ENCODE results near the gene COL18A1. TPM values are rescaled to one million over a fixed set of nuclear protein-coding genes. Genes with fewer than 3 reads are reported as not detected.
A peak's percentile ranks its signal among the peaks of the same experiment; 100 is the strongest.

COL18A1 gene
- total RNA-seq, 1 experiment from 2014 or later, result 838 TPM

GRCh38 chr21:45544449-45545235 lies 139.7 kb downstream of the COL18A1 start:
- DNase-seq (ENCODE audit: low read depth), result no peak
- in situ Hi-C loops (cut with HindIII; ENCODE audit: low pct_unique_long_range_greater_than_20kb, low sequenced_read_pairs), result no loop called here

- no peak for DNase-seq (ENCODE audit: low read depth)
These were observed 140.2 kb downstream of the COL18A1 start for GRCh38 chr21:45545236-45545570.

GRCh38 chr21:45545691-45546531 lies 140.9 kb downstream of the COL18A1 start:
- DNase-seq (ENCODE audit: low read depth), result no peak
- in situ Hi-C loops (cut with HindIII; ENCODE audit: low pct_unique_long_range_greater_than_20kb, low sequenced_read_pairs), result no loop called here

More at GRCh38 chr21:45545236-45545570, 140.2 kb downstream of the COL18A1 start:
- in situ Hi-C loops (cut with HindIII; ENCODE audit: low pct_unique_long_range_greater_than_20kb, low sequenced_read_pairs), result no loop called here

GRCh38 chr21:45546636-45547544 lies 141.9 kb downstream of the COL18A1 start:
- no peak for DNase-seq (ENCODE audit: low read depth)
- in situ Hi-C loops (cut with HindIII; ENCODE audit: low pct_unique_long_range_greater_than_20kb, low sequenced_read_pairs), result no loop called here

- DNase-seq (ENCODE audit: low read depth), result no peak
- in situ Hi-C loops (cut with HindIII; ENCODE audit: low pct_unique_long_range_greater_than_20kb, low sequenced_read_pairs), result no loop called here
These were observed 142.6 kb downstream of the COL18A1 start for GRCh38 chr21:45547545-45547900.

GRCh38 chr21:45548711-45549491 lies 143.9 kb downstream of the COL18A1 start:
- in situ Hi-C loops (cut with HindIII; ENCODE audit: low pct_unique_long_range_greater_than_20kb, low sequenced_read_pairs), result no loop called here
- no peak for DNase-seq (ENCODE audit: low read depth)

GRCh38 chr21:45549626-45550463 lies 144.9 kb downstream of the COL18A1 start:
- no peak for DNase-seq (ENCODE audit: low read depth)
- in situ Hi-C loops (cut with HindIII; ENCODE audit: low pct_unique_long_range_greater_than_20kb, low sequenced_read_pairs), result no loop called here

GRCh38 chr21:45550522-45551210 lies 145.7 kb downstream of the COL18A1 start:
- no peak for DNase-seq (ENCODE audit: low read depth)
- in situ Hi-C loops (cut with HindIII; ENCODE audit: low pct_unique_long_range_greater_than_20kb, low sequenced_read_pairs), result no loop called here

- in situ Hi-C loops (cut with HindIII; ENCODE audit: low pct_unique_long_range_greater_than_20kb, low sequenced_read_pairs), result no loop called here
- DNase-seq (ENCODE audit: low read depth), result peak; percentile 73
These were observed 146.4 kb downstream of the COL18A1 start for GRCh38 chr21:45551316-45551715.

GRCh38 chr21:45551783-45552695 lies 147.1 kb downstream of the COL18A1 start:
- in situ Hi-C loops (cut with HindIII; ENCODE audit: low pct_unique_long_range_greater_than_20kb, low sequenced_read_pairs), result no loop called here
- no peak for DNase-seq (ENCODE audit: low read depth)

GRCh38 chr21:45552696-45553391 lies 147.9 kb downstream of the COL18A1 start:
- DNase-seq (ENCODE audit: low read depth), result no peak
- in situ Hi-C loops (cut with HindIII; ENCODE audit: low pct_unique_long_range_greater_than_20kb, low sequenced_read_pairs), result no loop called here

GRCh38 chr21:45554477-45555175 lies 149.7 kb downstream of the COL18A1 start:
- peak; percentile 68 for DNase-seq (ENCODE audit: low read depth)

GRCh38 chr21:45555251-45555556 lies 150.2 kb downstream of the COL18A1 start:
- no peak for DNase-seq (ENCODE audit: low read depth)
- in situ Hi-C loops (cut with HindIII; ENCODE audit: low pct_unique_long_range_greater_than_20kb, low sequenced_read_pairs), result no loop called here

More at GRCh38 chr21:45554477-45555175, 149.7 kb downstream of the COL18A1 start:
- in situ Hi-C loops (cut with HindIII; ENCODE audit: low pct_unique_long_range_greater_than_20kb, low sequenced_read_pairs), result no loop called here

- DNase-seq (ENCODE audit: low read depth), result peak; percentile 90
- in situ Hi-C loops (cut with HindIII; ENCODE audit: low pct_unique_long_range_greater_than_20kb, low sequenced_read_pairs), result no loop called here
These were observed 150.8 kb downstream of the COL18A1 start for GRCh38 chr21:45555557-45556301.

Measured in Caki2 (cell line).